RKO (cell line): Measurements from ENCODE around the gene GUK1.

Experiments used
- DNase-seq: peaks from one replicate; pipeline ENCODE4 v3.0.0-alpha.2; 2016; ENCODE audit warnings: low spot score

The GUK1 gene

DNA sequence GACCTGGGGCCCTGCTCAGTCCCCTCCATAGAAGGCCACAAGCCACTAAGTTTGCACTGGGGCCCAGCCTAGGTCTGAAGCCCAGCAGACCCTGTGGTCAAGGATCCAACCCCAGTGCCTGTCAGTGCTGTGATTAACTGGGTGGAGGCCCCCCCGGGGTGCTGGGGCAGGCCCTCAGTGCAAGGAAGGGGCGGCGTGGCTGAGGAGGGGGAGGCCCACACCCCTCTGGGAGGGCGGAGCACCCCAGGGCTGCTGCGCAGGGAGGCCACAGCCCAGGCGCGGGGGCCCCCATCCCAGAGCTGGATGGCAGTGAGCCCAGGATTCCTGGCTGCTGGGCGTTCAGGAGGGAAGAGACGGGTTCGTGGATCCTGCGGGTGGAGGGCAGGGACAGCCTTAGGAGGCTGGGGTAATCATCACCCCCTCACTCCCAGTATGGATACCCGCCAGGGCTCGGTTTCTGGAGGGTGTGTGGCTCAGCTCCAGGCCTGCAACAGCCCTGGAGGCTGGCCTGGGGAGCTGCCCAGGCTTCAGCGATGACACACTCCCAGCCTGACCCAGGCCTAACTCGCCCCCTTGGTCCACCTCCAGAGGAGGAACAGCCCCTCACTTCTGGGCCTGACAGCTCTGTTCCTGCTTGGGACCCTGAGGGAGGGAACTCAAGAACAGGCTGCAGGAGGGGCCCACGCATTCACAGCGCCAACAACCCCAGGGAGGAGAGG is 10.5 kb downstream of the GUK1 start:
- no peak for DNase-seq

DNA sequence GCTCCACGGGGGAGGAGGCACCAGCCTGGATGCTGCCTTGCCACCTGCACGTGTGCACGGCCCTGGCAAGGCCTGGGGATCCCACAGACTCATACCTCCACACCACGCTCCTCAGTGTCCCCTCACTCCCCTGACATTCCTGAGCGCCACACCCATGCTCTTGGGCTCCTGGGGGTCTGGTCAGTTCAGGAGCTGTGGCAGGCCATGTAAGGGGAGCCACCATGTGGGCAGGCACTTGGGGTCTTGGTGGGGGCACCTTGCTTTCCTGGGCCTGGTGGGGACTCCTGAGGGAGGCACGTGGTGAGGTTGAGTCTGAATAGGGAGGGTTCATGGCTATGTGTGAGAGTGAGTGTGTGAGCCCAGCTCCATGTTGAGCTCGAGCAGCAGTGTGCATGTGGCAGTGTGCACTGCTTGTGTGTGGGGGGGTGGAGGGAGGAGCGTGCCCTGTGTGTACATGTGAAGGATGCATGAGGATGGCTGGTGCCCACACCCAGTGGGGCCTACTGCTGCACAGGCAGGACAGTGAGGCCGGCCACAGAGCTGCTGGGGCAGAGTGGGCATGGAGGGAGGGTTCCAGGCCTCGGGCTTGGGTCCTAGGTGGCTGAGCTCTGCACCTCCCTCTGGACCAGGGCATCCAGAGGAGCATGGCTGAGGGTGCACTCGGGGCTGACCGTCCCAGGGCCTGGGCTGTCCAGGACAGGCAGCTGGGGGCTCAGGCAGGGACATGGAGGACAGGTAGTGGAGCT is 11.3 kb downstream of the GUK1 start:
- no peak for DNase-seq

DNA sequence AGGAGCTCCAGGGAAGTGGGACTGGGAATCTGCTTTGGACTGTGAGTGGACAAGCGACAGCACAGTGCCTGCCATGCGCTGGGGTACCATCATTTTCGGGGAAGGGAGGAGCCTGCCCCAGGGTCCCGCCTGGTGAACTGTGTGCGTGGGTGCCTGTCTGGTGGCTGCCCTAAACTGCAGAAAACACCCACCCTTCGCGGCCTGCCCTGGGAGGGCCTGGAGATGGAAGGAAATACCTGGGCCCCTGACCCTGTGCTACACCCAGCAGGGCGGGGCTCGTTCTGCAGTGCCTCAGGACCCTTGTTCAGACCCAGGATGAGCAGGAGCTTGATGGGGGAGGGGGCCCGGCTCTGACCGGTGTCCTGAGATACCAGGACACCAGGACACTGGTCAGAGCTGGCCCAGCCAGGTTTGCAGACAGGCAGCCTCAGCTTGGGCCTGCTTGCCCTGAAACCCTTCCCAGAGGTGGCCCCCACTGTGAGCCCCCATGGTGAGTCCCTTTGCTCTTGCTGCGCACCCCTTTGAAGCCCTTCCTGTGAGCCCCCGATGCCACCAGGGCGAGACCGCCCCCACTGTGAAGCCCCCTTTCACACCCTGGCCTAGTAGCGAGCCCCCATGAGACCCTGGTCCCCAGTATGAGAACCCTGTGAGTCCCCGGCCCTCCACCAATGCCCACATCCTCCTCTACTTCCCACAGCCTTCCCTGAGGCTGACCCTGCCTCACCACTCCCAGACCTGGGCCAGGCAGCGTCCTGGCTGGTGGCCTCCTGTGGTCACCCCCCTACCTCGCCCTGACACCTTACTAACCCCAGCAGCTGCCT is 12.2 kb downstream of the GUK1 start:
- DNase-seq, result no peak

DNA sequence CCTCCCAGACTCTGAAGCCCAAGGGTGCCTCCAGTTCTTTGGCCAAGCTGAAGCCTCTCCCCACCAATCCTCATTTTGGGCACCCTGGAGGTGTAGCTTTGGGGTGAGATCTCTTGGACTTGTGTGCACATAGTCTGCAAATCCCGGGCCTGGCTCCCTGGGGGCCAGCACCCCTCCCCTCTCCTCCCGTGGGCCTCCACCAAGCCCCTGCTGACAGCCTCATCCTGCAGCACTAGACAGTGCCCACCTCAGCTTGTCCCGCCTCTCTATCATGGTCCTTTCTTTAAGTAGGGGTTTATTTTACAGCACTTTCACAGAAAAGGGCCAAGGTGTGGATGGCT is 12.8 kb downstream of the GUK1 start:
- DNase-seq, result no peak

DNA sequence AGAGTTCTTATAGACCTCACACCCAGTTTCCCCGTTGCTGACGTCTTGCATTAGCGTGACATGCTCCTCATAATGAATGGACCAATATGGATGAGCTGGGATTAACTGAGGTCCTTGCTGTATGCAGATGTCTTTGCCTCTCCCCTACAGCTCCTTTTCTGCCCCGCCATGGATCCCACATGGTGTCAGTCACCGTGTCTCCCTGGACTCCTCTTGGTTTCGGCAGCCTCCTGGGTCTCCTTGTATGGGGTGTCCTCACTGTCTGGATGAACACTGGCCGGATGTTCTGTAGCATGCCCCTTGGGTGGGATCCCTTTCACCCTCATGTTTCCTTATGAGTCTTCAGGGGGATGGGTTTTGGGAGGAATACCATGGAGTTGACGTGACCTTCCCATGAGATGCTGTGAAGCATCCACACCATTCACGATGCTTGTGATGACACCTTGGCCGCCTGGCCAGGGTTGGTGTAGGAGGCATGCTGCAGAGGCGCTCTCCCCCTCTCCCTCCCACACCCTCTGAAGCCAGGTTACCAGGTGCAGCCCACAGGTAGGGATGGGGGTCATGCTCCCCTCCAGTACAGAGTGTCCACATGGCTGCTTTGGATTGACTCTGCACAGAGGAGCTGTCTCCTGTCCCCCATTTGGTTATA is 14.1 kb downstream of the GUK1 start:
- DNase-seq, result no peak

- DNase-seq, result no peak
These were observed 14.8 kb downstream of the GUK1 start for GRCh38 chr1:228154670-228155571.

- DNase-seq, result no peak
These were observed 15.8 kb downstream of the GUK1 start for GRCh38 chr1:228155596-228156514.

DNA sequence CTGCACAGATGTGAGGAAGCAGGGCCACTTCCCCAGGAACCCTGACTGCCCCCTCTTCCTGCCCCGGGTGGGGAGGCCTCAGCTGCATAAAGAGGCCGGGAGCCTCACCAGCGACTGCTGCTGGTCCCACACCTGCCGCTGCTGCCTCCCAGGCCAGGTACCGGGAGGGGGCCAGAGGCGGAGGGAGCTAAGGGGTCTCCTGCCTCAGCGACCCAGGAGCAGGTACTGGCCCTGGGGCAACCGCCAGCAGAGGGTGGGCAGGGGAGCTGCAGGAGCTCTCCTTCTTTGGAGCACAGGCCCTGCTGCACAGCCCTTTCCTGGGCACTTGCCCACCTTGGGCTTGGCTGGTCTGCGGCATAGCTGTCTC is 16.4 kb downstream of the GUK1 start:
- no peak for DNase-seq

GRCh38 chr1:228156941-228157728 is 17.1 kb downstream of the GUK1 start:
- DNase-seq, result no peak

DNA sequence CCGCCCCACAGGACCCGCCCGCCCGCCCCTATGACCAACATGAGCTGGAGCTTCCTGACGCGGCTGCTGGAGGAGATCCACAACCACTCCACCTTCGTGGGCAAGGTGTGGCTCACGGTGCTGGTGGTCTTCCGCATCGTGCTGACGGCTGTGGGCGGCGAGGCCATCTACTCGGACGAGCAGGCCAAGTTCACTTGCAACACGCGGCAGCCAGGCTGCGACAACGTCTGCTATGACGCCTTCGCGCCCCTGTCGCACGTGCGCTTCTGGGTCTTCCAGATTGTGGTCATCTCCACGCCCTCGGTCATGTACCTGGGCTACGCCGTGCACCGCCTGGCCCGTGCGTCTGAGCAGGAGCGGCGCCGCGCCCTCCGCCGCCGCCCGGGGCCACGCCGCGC is 17.6 kb downstream of the GUK1 start:
- no peak for DNase-seq

DNA sequence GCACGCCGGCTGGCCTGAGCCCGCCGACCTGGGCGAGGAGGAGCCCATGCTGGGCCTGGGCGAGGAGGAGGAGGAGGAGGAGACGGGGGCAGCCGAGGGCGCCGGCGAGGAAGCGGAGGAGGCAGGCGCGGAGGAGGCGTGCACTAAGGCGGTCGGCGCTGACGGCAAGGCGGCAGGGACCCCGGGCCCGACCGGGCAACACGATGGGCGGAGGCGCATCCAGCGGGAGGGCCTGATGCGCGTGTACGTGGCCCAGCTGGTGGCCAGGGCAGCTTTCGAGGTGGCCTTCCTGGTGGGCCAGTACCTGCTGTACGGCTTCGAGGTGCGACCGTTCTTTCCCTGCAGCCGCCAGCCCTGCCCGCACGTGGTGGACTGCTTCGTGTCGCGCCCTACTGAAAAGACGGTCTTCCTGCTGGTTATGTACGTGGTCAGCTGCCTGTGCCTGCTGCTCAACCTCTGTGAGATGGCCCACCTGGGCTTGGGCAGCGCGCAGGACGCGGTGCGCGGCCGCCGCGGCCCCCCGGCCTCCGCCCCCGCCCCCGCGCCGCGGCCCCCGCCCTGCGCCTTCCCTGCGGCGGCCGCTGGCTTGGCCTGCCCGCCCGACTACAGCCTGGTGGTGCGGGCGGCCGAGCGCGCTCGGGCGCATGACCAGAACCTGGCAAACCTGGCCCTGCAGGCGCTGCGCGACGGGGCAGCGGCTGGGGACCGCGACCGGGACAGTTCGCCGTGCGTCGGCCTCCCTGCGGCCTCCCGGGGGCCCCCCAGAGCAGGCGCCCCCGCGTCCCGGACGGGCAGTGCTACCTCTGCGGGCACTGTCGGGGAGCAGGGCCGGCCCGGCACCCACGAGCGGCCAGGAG is 18.3 kb downstream of the GUK1 start:
- no peak for DNase-seq

DNA sequence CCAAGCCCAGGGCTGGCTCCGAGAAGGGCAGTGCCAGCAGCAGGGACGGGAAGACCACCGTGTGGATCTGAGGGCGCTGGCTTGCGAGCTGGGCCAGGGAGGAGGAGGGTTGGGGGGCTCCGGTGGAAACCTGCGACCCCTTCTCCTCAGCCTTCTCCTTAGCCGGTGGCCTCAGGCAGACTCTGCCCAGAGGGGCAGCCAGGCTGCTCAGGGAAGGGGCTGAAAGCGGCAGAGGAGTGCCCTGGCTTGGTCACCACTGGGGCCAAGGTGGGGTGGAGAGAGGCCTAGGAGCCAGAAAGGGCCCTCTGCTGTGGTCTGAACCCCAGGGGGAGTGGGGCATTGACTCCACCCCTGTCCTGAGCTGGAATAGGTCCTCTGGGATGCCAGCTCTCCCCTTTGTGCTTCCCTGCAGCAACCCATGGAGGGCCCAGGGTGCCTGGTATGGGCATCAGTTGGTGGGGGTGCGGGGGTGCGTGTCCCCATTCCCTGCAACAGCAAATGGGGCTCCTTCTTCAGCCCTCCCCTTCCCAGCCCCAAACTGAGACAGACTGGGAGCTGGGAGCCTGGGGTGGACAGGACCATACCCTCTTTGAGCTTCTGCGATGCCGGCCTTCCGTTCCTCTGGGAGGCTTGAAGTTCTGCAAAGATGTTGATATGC is 19.1 kb downstream of the GUK1 start:
- DNase-seq, result no peak

GRCh38 chr1:228160201-228160761 is 20.2 kb downstream of the GUK1 start:
- DNase-seq, result no peak

DNA sequence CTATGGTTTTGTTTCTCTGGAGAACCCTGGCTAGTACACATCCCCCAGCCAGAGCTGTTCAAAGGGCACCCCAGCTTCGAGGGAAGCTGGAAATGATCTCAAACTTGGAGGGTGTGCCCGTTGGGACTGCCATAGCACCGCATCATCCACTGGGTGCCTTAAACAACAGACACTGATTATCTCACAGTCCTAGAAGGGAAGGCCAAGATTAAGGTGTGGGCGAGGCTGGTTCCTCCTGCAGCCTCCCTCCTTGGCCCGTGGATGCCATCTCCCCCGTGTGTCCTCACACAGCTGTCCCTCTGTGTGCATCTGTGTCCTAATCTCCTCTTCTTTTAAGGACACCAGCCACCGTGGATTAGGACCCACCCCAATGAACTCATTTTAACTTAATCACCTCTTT is 21.3 kb downstream of the GUK1 start:
- no peak for DNase-seq

GRCh38 chr1:228161866-228162265 is 21.8 kb downstream of the GUK1 start:
- DNase-seq, result no peak

DNA sequence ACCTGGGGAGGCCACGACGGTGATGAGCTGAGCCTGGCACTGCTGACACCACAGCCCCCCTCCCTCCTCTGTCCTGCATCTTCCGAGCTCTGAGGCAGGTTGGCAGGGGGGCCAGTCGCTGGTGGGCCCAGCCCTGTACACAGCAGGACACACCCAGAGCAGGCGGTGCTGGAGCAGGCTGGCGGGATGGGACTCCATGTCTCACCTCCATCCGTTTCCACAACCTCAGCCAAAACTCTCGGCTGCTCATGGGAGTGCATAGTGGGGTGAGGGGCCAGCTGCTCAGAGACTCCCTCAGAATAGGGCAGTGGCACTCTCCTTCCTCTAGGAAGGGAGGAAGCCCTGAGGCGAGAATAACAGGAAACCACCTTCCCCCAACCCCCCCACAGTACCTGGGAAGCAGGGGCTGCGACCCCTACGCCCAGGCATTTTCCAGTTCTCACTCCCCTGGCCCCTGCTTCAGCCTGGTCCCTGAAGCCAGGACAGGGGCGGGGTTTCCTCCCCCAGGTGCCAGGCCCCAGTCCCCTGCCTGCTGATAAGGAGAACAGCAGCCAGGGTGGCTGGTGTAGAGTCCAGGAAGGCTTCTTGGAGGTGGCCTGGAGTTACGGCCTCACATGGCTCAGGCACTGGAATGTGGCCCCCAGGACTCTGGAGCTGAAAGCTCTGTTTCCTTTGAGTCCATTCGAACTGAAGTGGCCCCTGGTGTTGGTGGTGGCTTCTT is 22.4 kb downstream of the GUK1 start:
- no peak for DNase-seq
